ENCODE results near the gene INVS.
"Not testable (repeated sequence)": the region's sequence is repeated elsewhere in the genome, so short reads cannot be mapped to it uniquely, and the experiment has no call there.

The INVS gene

DNA sequence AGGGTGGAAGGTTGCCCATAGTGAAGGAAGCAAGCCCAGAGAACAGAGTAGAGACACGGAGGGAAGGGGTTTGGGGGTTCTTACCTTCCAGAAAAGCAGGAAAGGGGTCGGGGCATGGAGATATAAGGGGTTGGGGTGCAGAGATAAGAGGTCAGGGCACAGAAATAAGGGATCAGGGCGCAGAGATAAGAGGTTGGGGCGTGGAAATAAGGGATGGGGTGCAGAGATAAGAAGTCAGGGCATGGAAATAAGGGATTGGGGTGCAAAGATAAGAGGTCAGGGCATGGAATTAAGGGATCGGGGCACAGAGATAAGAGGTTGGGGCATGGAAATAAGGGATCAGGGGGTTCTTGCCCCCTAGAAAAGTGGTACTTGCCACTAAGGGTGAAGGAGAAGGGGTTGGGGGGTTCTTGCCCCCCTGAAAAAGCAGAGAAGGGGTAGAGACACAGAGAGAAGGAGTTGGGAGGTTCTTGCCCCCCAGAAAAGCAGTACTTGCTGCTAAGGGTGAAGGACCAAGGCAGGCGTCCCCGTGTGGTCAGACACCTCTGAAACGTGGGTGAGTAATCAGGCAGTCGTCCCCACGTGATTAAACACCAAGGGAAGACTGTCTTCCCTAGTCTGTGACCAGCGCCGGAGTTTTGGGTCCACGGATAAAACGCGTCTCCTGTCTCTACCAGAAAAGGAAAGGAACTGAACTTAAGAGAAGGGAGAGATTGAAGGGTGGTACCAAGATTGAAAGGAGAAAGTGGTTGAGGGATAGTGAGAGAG is 46.3 kb downstream of the INVS start:
- not testable (repeated sequence) for H3K4me3 ChIP-seq (replicated peaks in 1 of 2; ENCODE audit: low read depth in 2 of 2, low read length in 2 of 2); DNase-seq (ENCODE audit: low read depth in 2 of 2)

DNA sequence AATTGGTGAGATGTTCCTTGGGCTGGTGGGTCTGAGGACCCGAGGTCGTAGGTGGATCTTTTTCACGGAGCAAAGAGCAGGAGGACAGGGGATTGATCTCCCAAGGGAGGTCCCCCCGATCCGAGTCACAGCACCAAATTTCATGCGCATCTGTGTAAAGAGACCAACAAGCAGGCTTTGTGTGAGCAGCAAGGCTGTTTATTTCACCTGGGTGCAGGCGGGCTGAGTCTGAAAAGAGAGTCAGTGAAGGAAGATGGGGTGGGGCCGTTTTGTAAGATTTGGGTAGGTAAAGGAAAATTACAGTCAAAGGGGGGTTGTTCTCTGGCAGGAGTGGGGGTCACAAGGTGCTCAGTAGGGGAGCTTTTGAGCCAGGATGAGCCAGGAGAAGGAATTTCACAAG is 46.9 kb downstream of the INVS start:
- DNase-seq (ENCODE audit: low read depth in 2 of 2) = not testable (repeated sequence)

DNA sequence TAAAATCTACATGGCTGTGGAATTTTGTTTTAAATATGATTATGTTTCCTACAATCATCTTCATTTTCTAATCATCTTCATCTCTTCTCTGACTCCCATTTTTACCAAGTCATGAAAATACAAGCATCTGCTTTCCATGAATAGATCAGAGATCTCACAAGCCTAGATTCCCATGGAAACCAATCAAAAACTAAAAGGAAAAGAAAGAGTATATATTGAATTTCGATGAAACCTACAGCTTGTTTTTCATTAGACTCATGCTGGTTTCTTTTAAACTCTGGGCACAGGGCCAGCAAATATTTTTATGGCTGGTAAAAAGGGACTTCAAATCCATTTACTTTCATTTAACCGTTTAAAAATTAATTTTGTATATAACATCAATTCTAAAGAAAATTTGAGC is 51.2 kb downstream of the INVS start:
- peak; percentile 31 to 44 for DNase-seq (ENCODE audit: low read depth in 2 of 2)
- no peak overlapping the region for H3K4me3 ChIP-seq (replicated peaks in 1 of 2; ENCODE audit: low read depth in 2 of 2, low read length in 2 of 2)
- TF ChIP-seq, protein P1, sequence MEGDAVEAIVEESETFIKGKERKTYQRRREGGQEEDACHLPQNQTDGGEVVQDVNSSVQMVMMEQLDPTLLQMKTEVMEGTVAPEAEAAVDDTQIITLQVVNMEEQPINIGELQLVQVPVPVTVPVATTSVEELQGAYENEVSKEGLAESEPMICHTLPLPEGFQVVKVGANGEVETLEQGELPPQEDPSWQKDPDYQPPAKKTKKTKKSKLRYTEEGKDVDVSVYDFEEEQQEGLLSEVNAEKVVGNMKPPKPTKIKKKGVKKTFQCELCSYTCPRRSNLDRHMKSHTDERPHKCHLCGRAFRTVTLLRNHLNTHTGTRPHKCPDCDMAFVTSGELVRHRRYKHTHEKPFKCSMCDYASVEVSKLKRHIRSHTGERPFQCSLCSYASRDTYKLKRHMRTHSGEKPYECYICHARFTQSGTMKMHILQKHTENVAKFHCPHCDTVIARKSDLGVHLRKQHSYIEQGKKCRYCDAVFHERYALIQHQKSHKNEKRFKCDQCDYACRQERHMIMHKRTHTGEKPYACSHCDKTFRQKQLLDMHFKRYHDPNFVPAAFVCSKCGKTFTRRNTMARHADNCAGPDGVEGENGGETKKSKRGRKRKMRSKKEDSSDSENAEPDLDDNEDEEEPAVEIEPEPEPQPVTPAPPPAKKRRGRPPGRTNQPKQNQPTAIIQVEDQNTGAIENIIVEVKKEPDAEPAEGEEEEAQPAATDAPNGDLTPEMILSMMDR (IDR thresholded peaks at IDR 0.05; ENCODE audit: low read depth, low read length) = no peak

More for the DNA sequence above, 46.9 kb downstream of the INVS start:
- H3K4me3 ChIP-seq (replicated peaks in 1 of 2; ENCODE audit: low read depth in 2 of 2, low read length in 2 of 2) = not testable (repeated sequence)

DNA sequence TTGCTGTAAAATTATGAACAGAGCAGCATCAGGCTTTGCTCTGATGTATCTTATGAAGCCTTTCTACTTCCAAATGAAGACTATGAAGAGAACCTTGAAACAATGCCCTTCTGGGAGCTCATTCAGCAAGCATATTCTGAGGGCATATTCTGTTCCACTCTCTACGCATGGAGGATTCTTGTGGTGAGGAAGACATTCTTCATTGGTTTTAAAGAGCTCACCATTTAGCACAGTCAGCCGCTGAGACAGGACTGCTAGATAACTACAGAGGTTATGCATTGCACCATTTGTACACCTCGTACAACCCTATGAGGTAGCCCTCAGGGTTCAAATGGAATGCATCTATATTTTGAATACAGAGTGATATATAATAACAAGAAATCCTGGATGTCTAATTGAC is 61.0 kb downstream of the INVS start:
- DNase-seq (ENCODE audit: low read depth in 2 of 2) = no peak
- H3K4me3 ChIP-seq (replicated peaks in 1 of 2; ENCODE audit: low read depth in 2 of 2, low read length in 2 of 2) = no peak overlapping the region
- TF ChIP-seq, protein P1 (IDR thresholded peaks at IDR 0.05; ENCODE audit: low read depth, low read length) = no peak

DNA sequence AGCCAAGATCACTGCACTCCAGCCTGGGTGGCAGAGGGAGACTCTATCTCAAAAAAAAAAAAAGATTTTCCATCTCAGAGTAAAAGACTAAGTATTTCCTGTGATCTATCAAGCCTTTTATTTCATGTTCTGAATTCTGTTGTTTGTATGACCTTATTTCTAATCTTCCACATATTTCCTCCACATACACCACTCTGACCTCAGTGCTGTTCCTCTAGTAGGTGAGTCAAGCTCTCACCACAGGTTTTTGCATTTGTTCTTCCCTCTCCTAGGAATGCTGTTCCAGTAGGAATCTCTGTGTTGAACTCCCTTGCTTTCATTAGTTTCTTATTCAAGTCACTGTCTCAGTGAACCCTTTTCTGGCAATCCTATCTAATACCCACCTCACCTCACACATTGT is 68.1 kb downstream of the INVS start:
- peak; percentile 10 to 41 for DNase-seq (ENCODE audit: low read depth in 2 of 2)
- TF ChIP-seq, protein P1 (IDR thresholded peaks at IDR 0.05; ENCODE audit: low read depth, low read length) = no peak
- H3K4me3 ChIP-seq (replicated peaks in 1 of 2; ENCODE audit: low read depth in 2 of 2, low read length in 2 of 2) = no peak overlapping the region

DNA sequence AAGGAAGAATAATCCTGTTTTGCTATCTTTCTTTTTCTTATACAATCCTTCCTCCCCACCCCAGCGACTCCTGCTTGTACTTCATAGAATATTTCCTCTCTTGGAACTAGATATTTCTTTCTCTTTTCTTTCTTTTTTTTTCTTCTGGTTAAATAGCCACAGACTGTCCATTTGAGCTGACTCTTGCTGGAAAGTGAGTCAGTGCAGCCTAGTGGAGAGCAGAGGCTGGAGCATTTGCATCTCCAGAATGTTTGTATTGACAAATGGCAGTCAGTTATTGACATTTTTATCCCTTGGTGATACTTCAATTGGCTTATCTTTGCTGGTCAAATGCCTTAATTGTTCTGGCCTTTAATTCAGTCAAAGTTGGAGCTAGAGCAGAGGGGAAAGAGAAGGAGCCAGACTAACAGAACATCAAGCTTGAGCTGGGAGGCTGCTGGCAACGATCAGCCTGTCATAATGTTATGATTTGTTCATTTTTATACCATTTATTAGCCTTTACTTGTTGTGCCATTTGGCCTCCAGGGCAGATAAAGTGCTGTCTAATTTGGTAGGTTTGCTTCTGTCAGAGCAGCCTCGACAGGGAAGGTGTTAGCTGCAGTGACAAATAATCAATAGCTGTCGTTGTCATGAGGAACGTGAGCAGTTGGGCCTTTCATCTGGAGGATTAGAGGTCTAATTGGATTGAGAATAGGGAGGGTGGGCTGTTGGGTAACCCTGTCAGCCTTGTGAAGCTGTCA is 69.0 kb downstream of the INVS start:
- peak; percentile 6 to 29 for DNase-seq (ENCODE audit: low read depth in 2 of 2)
- TF ChIP-seq, protein P1 (IDR thresholded peaks at IDR 0.05; ENCODE audit: low read depth, low read length) = peak; percentile 37
- H3K4me3 ChIP-seq (replicated peaks in 1 of 2; ENCODE audit: low read depth in 2 of 2, low read length in 2 of 2) = no peak overlapping the region

DNA sequence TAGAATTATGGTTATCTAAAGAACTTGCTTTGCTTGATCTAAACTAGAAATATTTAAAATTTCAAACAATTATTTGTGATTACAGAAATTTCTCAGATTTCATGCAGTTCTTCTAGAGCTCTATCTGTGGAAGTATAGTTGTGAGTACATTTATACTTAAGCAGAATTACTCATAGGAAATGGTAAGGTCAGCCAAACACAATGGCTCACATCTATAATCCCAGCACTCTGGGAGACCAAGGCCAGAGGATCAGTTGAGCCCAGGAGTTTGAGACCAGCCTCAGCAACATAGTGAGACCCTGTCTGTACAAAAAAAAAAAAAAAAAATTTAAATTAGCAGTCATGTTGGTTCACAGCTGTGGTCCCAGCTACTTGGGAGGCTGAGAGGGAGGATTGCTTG is 71.0 kb downstream of the INVS start:
- no peak overlapping the region for H3K4me3 ChIP-seq (replicated peaks in 1 of 2; ENCODE audit: low read depth in 2 of 2, low read length in 2 of 2)
- TF ChIP-seq, protein P1 (IDR thresholded peaks at IDR 0.05; ENCODE audit: low read depth, low read length) = no peak
- peak; percentile 12 to 61 for DNase-seq (ENCODE audit: low read depth in 2 of 2)
